Astrocyte of the cerebellum (primary cell): ENCODE measurements around the gene DISC1.

ENCODE experiments used
- DNase-seq: peaks from one replicate; pipeline ENCODE4 v3.0.0-alpha.2; 2011; ENCODE audit warnings: low read depth
- H3K4me3 ChIP-seq: 2 replicates; pipeline ENCODE4 v1.5.1; 2011; ENCODE audit warnings: mild to moderate bottlenecking, low read depth, low read length, moderate library complexity
- CTCF ChIP-seq: IDR thresholded peaks from 2 replicates; pipeline ENCODE4 v1.5.1; 2012; ENCODE audit warnings: low read length, low read depth, moderate library complexity, mild to moderate bottlenecking; ENCODE audit errors: missing control alignments
- in situ Hi-C: cut with HindIII; loops from 2 replicates; pipeline ENCODE4 v1.10.0; 2017; ENCODE audit warnings: low sequenced_read_pairs

Gene DISC1

GRCh38 chr1:231626535-231626950 is at the start of gene DISC1:
TSS of gene DISC1 (plus strand) at chr1:231626790. CDS start at chr1:231626868, 78 bp downstream.
- DNase-seq = peak; percentile 56
- in situ Hi-C loops = no loop called here
- no peak for TF ChIP-seq CTCF
- peak within 1 kb of the TSS; percentile 81 for H3K4me3 ChIP-seq

DNA sequence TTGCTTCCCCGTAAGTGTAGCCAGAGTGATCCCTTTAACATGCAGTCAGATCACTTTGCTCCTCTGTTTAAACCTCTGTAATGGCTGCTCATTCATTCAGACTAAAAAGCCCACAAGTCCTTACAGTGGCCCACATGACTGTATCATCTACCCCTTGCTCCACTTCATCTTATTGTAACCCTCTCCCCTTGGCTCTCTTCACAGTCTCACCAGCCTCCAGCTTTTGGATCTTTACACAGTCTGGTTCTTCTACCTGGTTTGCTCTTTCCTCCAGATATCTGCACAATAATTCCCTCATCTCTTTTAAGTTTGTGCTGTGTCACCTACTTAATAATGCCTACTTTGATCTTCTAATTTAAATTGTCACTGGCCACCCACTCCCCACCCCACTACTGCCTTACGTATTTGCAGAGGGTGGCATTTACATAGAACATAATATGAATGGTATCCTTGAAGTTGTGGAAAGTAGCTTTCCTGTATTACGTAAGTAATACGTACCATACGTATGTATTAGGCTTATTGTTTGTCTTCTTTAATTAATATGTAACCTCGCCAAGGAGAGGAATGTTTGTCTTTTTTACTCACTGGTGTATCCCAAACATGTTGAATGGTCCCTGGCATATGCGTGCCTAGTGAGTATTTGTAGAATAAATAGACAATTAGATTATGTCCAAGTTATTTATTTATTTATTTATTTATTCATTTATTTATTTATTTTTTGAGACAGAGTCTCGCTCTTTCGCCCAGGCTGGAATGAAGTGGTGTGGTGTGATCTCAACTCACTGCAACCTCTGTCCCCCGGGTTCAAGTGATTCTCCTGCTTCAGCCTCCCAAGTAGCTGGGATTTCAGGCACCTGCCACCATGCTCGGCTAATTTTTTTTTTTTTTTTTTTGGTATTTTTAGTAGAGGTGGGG is 49.5 kb upstream of the DISC1 start:
- in situ Hi-C loops = loop anchor here (25.0 kb wide), 1 partner anchor 215 kb away; no protein-coding TSS in a partner anchor
- no peak overlapping the region for H3K4me3 ChIP-seq
- TF ChIP-seq CTCF = no peak
- DNase-seq = no peak

GRCh38 chr1:231580874-231581273 is 45.7 kb upstream of the DISC1 start:
- TF ChIP-seq CTCF = no peak
- no peak overlapping the region for H3K4me3 ChIP-seq
- in situ Hi-C loops = loop anchor here (25.0 kb wide), 1 partner anchor 219 kb away; no protein-coding TSS in a partner anchor
- no peak for DNase-seq

GRCh38 chr1:231581859-231582258 is 44.7 kb upstream of the DISC1 start:
- DNase-seq = no peak
- H3K4me3 ChIP-seq = no peak overlapping the region
- in situ Hi-C loops = loop anchor here (25.0 kb wide), 1 partner anchor 220 kb away; no protein-coding TSS in a partner anchor
- TF ChIP-seq CTCF = no peak

DNA sequence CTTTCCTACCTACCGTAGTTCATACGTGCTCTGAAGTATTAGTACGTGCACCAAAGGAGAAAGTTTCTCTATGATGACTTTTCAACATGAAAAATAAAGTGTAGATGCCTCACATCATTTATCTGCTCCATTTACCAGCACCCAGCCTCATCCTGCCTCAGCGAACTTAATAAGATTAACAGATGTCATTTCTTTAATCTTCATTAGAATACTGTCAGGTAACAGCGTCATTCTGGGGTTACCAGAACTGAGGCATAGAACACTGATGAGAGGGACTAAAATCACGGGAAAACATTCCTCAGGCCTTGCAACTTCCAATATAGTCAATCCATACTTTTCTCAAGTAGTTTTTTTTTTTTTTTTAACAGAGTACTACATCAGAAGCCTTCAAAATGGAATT is 43.2 kb upstream of the DISC1 start:
- TF ChIP-seq CTCF = no peak
- no peak for DNase-seq
- no peak overlapping the region for H3K4me3 ChIP-seq
- in situ Hi-C loops = loop anchor here (25.0 kb wide), 1 partner anchor 221 kb away; no protein-coding TSS in a partner anchor

DNA sequence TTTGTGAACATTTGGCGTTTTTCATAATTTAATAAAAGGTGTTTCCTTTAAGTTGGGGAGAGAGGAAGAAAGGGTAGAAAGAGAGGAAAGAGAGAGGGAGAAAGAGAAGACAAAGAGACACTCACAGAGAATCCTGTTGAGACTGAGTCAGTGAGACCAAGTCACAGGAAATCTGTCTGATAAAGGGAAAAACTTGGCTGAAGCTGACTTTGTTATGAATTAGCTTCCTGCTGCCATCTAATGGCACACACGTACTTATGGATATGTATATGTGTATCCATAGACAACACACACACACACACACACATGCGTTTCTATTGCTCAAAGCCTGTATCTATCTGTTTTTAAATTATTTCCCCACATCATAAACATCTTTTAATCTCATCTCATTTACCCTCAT is 42.5 kb upstream of the DISC1 start:
- in situ Hi-C loops = loop anchor here (25.0 kb wide), 1 partner anchor 222 kb away; no protein-coding TSS in a partner anchor
- TF ChIP-seq CTCF = no peak
- no peak overlapping the region for H3K4me3 ChIP-seq
- peak; percentile 20 for DNase-seq
